GM21786 (cell line): ENCODE results near the gene MBNL1.
"Not testable (repeated sequence)": the region's sequence is repeated elsewhere in the genome, so short reads cannot be mapped to it uniquely, and the experiment has no call there.

Source experiments
- ATAC-seq: cut with Tn5 transposase; IDR thresholded peaks from one replicate; pipeline ENCODE4 v1.9.1; 2021; ENCODE audit not compliant: unreplicated experiment

MBNL1 gene

DNA sequence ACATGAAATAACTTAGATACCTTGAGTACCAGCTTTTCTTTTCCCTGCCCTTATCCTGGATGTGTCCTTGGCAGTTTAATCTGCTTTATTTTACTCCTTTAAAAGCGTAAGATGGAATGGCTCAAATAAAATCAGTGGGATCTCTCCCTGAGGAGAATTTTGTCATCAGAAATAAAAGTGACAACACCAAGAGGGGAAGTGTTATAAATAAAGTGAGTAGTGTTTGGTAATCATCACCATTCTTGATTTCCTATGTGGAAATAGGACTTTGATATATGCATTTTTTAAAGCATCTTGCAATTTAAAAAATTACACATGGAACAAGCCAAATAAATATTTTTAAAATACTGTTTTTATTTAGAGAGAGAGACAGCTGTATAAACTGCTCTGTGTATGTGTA is 76.5 kb downstream of the MBNL1 start:
- ATAC-seq: no peak

GRCh38 chr3:152346058-152346457 is 77.3 kb downstream of the MBNL1 start:
- no peak for ATAC-seq

GRCh38 chr3:152346740-152347139 is 78.0 kb downstream of the MBNL1 start:
- ATAC-seq: no peak

DNA sequence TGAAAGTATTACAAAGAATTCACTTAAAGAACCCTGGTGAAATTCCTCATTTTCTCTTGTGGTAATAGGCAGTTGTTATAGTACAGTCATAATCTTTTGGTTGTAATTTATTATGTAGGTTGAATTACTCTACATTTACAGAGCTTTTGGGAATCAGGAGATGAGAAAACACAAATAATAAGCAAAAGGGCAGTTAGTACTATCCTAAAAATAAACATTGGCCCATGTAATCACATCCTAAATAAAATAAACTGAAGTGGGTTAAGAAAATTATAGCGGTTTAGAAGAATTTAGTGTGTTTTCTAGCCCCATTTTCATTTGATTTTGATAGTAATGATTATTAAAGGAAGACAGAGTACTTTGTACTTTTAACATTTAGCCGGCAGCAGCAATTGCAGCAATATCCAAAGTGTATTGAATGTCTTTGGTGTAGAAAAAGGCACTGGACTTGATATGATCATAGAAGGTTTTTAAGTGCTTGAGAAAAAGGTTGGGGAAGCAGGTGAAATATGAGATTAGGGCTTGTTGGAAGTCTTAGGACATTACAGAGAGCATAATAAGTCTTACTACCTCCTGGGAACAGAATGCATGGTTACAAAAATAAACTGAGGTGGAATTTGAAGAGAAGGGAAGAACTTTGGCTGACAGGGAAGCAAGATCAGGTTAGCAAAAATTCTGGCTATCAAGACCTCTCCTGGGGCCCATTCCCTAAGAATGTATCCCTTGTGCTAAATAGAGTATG is 79.9 kb downstream of the MBNL1 start:
- ATAC-seq: no peak

DNA sequence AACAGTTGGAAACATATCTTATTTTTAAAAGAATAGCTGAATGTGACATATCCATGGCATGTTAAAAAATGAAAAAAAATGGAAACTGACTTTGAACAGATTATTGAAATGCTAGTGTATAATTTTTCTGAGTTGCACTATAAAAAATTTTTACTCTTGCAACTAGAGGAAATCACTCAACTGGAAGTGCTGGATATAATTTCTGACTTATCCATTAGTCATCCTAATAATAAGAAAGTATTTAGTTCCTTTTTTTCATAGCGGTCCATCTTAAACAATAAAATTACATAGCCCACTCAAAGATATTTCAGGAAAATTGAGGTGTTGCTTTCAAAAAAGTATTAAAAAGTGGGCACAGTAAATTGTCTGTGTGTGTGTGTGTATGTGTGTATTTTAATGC is 80.7 kb downstream of the MBNL1 start:
- ATAC-seq: no peak

- no peak for ATAC-seq
Measured at GRCh38 chr3:152350139-152350538, 81.4 kb downstream of the MBNL1 start.

- ATAC-seq: no peak
Measured at GRCh38 chr3:152350776-152351175, 82.0 kb downstream of the MBNL1 start.

GRCh38 chr3:152352554-152352953 is 83.8 kb downstream of the MBNL1 start:
- no peak for ATAC-seq

- ATAC-seq: no peak
Measured at GRCh38 chr3:152353578-152353977, 84.8 kb downstream of the MBNL1 start.

DNA sequence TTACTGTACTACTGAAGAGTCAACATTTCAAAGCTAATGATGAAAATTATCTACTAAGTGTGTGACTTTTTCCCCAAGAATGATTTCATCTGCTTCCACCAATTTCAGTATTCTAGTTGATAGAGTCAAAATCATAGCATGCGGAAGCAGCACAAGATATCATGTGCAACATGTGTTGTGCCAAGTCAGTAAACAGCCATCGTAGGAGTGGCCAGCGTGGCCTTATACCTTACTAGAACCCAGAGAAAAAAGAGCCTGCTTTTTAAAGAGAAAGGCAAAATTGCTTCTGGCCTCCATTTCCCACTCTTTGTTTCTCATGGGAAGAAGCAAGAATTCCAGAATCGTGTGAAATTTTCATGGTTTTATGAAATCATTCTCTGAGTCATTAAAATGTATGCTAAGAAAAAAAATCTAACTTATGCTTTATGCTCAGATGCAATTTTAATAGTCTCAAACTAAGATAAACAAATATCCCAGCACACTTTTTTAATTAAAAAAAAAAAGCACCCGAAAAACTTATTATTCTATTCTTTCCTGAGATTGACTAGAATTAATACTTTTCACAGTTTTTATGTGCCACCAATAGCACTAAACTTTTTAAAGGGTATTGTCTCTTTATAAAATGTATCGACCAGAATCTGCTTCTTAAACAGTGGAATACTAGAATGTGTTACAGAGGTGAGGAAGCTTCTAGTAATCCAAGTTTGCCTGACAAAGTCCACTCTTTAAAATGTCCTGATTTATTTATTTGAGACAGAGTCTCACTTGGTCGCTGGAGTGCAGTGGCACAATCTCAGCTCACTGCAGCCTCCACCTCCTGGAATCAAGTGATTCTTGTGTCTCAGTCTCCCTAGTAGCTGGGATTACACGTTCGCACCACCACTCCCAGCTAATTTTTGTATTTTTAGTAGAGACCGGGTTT is 87.3 kb downstream of the MBNL1 start:
- ATAC-seq: no peak

- ATAC-seq: peak; percentile 66
Measured at GRCh38 chr3:152356870-152357276, 88.1 kb downstream of the MBNL1 start.

GRCh38 chr3:152357587-152357986 is 88.9 kb downstream of the MBNL1 start:
- no peak for ATAC-seq

GRCh38 chr3:152359385-152360248 is 90.9 kb downstream of the MBNL1 start:
- no peak for ATAC-seq

- ATAC-seq: no peak
Measured at GRCh38 chr3:152360302-152360701, 91.6 kb downstream of the MBNL1 start.

- no peak for ATAC-seq
Measured at GRCh38 chr3:152360966-152361365, 92.2 kb downstream of the MBNL1 start.

GRCh38 chr3:152362086-152362485 is 93.4 kb downstream of the MBNL1 start:
- no peak for ATAC-seq

- no peak for ATAC-seq
Measured at GRCh38 chr3:152364237-152364636, 95.5 kb downstream of the MBNL1 start.

DNA sequence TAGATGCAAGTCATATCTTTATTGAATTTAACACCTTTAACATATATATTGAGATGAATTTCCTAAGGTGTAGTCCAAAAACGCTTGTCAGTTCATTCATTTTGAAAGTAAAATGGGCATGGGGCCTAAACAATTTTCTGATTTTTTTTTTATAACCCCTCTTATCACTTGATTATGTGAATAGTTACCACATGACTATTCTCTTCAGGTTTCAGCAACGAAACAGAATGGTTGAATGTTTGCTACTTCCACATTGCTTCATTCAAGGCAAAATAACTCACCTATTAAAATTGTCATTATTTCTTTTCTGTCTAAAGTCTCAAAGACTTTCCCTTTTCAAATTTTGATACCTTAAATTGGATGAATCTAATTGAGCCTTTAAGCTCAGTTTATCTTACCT is 96.4 kb downstream of the MBNL1 start:
- ATAC-seq: no peak

DNA sequence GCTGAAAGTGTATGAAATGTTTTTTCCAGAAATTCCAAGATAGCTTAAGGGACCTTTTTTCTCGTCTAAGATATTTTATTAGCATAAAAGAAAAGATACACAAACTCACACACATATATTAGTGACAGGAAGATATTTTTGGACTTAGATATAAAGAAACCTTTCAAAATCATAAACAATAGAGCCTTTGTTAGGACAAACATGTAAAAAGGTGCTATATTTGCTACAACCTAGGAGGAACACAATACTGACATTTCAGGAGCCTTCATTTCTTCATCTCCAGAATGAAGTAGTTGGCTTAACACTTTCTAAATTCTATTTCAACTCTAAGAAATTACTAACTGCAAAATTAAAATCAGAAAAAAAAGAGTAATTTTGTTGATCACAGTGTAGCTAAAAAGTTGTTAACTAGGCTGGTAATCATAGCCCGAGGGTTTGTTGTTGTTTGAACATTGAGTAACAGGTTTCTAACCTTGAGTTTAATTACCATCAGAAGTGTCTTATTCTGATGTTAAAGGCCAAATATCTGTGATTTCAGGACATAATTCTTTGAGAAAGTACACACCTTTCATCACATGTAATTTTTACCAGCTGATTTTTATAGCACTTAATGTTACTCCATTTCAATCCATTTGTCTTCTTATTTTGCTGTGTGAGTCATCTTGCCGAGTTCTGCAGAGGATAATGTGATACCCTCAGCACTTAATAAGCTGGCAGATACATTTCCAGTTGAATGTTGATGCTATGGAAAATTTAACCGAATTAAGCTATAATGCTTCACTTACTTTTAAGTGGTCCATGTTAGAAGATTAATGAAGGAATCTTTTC is 97.3 kb downstream of the MBNL1 start:
- ATAC-seq: no peak

DNA sequence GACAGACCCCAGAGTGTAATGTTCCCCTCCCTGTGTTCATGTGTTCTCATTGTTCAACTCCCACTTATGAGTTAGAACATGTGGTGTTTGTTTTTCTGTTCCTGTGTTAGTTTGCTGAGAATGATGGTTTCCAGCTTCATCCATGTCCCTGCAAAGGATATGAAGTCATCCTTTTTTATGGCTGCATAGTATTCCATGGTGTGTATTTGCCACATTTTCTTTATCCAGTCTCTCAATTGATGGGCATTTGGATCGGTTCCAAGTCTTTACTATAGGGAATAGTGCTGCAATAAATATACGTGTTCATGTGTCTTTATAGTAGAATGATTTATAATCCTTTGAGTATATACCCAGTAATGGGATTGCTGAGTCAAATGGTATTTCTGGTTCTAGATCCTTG is 98.5 kb downstream of the MBNL1 start:
- not testable (repeated sequence) for ATAC-seq
